C1 segment of cervical spinal cord (tissue), 14 donors: ENCODE measurements around the gene MLKL.
"Not testable (repeated sequence)": the region's sequence is repeated elsewhere in the genome, so short reads cannot be mapped to it uniquely, and the experiment has no call there.

Source experiments
- DNase-seq, 14 donors: peaks; one replicate each; lab custom pipeline; 2025; lab: John Stamatoyannopoulos, UW

The MLKL gene

DNA sequence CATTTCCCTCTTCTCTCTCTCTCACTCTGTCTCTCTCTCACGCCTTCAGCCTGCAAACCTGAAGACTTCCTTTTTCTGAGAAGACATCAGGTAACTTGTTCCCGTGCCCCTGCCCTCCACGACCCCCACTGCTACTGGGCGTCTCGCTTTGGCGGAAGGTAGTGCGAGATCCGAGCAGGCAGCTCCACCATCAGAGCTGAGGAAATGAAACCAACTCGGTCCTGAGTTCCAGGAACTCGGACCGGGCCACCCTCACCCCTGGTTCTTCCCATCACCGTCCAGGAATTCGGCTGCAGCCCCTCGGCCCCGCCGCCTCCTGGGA lies 585 bp downstream of the MLKL start:
- peak in 1 of 14 donors; percentile 42 for DNase-seq

DNA sequence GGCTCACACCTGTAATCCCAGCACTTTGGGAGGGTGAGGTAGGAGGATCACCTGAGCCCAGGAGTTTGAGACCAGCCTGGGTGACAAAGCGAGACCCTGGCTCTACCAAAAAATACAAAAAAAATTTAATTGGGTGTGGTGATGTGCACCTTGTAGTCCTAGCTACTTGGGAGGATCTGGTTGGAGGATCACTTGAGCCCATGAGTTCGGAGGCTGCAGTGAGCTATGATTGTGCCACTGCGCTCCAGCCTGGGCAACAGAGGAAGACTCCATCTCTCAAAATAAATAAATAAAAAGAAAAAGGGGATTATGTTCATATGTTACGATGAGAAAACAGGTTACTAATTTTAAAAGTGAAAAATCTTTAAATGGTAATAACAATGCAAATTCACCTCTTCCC lies 996 bp downstream of the MLKL start:
- DNase-seq, result no peak

DNA sequence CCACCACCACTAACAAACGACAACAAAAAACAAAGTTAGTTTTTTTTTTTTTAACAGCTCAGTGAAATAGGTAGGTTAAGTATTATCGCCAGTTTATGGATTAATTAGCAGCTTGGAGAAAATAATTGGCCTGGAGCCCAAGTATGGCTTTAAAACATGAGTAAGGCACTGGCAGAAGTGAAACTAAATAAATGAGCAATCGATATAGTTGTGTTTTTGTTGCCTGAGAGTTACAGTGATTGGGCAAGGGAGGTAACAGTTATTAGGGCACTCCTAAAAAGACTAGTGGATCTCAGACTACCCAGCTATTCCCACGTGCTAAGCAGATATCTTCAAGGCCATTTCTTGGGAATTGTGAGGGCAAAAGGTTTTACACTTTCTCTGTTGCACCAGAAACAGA lies 2.4 kb downstream of the MLKL start:
- no peak for DNase-seq

DNA sequence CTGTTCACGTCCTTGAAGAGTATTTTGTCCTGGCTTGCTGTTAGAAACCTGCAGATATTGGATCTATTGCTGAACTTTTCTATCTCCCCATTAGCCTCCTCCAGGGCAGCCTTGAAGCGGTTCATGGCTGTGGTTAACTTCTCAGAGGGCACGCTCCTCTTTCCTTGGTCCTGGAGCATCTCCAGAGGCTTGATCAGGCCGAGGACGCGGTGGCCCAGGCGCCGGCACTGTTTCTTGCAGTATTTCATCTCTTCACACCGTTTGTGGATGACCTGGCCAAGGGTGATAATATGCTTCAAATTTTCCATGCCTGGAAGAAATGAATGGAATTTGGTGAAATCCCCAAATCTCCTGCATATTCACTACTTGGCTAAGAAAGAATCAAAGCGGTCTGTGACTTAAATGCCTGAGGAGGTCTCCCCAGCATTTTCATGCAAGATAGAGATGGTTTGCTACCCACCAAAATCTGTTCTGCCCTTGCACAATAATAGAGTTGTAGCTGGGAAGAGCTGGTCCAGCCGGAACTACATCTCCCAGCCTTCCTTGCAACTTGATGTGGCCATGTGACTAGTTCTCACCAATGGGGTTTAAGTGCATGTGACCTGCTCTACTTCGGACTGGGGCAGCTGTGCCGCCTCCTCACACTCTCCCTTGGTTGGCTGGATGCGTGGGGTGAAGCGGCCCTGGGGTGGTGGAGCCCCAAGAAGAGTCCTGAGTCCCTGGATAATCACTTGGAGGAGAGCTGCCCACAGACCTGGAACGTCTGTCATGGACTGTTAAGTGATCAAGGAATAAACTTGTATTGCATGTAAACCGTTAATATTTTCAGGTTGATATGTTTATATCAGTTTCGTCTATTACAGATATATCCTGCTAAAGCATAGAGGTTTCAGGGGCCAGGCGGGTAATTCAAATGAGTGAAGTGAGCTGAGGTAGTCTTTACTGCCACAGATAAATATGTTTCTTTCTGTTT lies 4.9 kb downstream of the MLKL start:
- DNase-seq, result peak in 12 of 14 donors; percentile 36 to 82 (median 72)

DNA sequence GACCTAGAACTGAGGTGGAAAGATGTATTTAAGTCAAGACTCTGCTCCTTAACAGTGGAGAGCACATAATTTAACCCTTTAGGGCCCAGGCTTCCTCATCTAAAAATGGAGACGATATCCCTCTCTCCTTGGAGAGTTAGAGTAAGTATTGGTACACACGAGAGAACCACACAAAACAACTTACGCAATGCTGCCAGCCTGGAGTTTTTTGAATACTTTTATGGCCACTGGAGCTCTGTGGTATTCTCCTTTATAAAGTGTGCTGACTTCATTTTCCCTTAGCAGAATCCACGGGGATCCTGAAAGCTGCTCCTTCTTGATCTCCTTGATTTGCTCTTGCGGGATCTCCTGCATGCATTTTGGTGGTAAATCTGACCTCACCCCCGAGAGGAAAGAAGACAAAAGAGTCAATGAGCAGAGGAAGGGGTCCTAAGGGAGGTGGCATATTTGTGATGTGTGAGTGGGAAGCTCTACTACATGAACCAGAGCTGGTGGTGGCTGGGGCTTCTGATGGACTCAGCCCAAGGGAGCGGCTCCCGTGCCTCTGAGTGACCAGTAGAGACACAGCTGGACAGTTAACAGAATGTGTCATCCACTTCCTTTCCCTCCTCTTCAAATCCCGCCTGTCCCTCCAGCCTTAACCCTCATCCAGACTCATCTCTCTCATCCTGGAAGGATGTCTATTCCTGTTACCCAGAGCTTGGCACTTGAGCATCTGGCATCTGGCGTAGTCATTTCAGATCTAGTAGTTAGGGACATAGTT lies 9.4 kb downstream of the MLKL start:
- no peak for DNase-seq

DNA sequence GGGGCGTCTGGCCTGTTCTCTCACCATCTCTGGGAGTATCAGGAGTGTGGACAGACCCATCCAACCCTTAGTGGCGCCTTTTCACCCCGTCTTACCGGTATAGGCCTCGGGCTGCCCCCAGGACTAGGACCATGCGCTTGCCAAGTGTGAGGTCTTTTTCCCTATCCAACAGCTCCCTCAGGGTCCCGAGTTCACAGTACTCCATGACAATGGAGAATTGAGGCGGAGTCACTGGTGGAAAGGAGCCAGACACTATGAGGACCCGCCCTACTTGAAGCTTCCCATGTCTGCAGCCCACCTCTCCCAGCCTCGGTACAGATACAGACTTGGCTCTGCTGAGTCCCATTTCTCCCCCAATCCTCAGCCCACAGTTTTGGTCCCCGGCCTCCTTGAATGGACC lies 18.1 kb downstream of the MLKL start:
- DNase-seq, result no peak

DNA sequence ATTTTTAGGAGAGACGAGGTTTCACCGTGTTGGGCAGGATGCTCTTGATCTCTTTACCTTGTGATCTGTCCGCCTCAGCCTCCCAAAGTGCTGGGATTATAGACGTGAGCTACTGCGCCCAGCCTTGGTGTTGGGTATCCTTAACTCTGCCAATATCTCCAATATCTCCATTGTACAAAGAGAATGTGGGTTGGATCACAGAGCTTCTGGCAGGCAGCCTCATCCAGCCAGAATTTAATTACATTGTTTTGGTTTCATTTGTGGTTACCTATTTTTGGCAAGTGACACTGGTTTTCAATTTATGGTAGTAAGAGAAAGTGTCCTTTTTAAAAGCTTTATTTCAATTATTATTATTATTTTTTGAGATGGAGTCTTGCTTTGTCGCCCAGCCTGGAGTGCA lies 20.0 kb downstream of the MLKL start:
- DNase-seq, result no peak

DNA sequence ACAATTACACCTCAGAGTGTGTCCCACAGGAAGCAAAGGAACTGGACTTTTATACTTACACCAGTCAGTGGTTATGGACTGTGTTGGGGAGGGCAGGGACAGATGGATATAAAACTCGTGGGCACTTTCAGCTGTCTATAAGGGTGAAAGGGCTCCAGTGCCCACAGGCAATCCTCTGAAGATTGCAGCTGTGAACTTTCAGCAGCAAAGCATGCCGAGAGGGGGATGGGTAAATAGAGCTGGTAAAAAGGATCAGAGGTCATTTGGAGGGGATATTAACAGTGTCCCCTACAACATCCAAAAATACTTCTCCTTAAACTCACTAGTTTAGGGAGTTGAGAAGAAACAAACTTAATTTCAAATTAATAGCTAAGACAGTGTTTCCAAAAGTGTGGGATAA lies 20.7 kb downstream of the MLKL start:
- no peak for DNase-seq

DNA sequence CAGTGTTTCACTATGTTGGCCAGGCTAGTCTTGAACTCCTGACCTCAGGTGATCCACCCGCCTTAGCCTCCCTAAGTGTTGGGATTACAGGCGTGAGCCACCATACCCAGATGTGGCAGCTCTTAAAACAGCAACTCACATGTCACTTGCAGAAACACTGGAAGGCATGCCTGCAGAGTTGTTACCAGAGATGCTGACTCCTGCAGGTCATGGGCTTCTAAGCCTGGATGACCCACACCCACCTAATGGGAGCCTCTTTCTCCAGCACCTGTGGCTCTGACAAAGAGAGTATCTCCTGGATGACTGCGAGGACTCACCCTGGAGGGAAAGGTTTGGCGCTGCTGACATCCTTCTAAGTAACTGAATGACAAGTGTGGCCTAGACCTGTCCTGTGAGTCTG lies 22.8 kb downstream of the MLKL start:
- DNase-seq, result no peak

DNA sequence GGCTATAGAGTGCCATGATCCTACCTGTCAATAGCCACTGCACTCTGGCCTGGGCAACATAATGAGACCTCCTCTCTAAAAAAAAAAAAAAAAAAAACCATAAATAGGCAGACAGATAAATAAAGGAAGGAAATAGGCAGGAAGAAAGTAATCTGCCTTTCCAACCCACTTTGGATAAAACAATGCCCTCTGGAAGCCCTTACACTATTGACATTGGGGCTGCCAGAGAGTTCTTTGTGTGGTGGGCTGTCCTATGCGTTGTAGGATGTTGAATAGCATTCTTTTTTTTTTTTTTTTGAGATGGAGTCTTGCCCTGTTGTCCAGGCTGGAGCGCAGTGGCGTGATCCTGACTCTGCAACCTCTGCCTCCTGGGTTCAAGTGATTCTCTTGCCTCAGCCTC lies 26.8 kb downstream of the MLKL start:
- DNase-seq, result no peak

DNA sequence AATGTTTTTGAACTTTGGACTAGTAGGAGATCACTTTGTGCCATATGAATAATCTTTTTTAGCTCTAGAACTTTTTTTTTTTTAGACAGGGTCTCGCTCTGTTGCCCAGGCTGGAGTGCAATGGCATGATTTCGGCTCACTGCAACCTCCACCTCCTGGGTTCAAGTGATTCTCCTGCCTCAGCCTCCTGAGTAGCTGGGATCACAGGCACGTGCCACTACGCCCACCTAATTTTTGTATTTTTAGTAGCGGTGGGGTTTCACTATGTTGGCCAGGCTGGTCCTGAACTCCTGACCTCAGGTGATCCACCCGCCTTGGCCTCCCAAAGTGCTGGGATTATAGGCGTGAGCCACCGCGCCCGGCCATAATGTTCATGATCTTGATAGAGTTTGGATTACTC lies 31.8 kb downstream of the MLKL start:
- not testable (repeated sequence) for DNase-seq

DNA sequence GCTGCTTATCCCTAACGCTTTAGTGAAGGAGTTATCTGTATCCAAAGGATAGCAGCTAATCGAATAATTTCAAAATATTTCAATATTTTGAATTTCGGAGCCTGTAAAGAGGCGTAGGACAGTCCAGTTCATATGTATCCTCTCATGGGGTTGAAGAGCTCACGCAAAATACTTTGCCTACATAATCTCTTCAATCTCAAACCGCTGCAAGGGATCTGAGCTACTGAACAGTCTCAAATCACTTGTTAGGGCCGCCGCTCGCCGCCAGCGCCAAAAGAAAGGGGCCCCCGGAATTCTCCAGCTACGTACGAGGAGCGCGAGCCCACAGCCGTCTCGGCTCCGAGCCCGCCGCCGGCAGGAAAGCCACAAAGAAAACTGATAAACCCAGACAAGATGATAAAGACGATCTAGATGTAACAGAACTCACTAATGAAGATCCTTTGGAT lies 33.4 kb downstream of the MLKL start:
- DNase-seq, result peak in 7 of 14 donors; percentile 2 to 43 (median 14)

DNA sequence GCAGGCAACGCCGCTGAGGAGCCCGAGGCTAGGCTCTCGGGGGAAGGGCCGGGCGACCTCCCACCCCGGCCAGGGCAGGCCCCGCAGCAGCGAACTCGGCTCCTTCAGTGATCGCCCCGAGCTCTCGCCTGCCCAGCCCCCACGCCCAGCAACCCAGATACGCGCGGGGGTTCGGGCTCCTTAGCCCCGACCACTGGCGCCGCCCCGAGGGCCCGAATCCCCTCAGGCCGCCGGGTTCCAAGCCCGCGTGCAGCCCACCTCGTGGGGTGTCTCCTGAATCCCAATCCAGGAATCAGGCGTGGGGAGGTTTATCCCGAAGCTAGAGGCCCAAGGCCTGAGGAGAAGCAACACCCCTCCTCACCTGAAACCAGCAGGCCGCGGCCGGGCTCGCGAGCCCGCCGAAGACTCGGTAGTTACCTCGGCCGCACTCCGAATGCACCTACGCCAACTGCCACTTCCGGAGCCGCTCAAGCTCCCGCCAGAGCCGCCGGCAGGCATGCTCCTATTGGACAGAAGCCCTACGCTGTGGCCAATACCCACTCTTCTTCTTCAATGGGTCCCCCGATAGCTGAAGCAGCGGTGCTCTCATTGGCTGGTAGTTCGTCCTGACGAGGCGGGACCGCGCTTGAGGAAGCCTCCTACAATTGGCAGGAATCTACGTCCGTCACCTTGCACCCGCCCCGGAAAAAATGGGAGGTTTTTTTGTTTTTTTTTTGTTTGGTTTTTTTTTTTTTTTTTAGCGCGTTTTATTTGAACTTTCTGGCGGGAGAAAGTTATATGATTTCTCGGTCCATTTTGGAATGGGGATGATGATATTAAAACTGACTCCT lies 34.0 kb downstream of the MLKL start, which contains the start of gene RFWD3:
RFWD3 (minus strand) TSS at position 453 of the 830 bp plus-strand sequence. CDS start 5,428 bp downstream, outside the sequence.
- DNase-seq, result peak; percentile 77 to 98 (median 94)

DNA sequence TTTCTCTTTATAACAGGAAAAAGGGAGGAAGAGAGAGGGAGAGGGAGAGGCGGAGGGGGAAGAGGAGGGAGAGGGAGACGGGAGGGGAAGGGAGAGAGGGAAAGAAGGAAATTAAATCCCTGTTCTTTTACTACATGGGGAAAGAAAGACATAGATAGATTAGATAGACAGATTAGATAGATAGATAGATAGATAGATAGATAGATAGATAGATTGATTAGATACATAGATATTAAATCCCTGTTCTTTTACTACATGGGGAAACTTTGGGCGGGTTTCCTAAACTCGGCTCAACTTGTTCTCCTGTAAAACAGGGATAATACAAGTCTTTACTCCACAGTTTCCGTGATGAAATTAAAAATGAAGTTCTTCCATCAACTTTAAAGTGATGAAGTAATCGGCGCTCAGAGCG lies 34.6 kb downstream of the MLKL start:
- no peak for DNase-seq

DNA sequence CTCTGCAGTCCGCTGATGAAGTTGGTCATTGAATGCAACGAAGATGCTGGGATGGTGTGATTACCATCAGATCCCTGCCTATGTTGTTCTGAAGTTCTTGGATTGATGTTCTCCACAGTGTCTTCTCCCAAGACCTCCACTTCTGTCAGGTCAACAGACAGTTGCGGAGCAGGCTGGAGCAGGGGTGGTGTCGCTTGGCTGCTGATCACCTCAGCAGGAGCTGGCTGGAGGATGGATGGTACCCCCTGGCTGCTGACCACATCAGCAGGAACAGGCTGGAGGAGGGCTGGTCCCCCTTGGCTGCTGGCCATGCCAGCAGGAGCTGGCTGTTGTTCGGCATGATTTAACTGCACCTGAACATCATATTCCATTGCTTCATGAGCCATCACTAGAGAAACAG lies 39.6 kb downstream of the MLKL start:
- DNase-seq, result no peak

DNA sequence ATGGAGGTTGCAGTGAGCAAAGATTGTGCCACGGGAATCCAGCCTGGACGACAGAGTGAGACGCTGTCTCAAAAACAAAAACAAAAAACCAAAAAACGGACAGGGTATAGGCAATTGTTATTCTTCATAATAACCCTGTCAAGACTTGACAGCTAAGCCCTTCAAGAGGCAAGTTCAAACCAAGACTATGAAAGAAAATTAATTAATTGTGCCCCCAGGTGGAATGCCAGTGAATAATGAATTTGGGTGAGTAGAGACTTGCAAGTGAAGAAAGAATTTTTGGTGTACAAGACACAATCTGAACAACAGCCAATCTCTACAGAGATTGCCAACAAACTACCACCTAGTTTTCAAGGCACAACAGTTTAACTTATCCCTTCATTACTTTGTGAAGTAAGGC lies 40.3 kb downstream of the MLKL start:
- no peak for DNase-seq

DNA sequence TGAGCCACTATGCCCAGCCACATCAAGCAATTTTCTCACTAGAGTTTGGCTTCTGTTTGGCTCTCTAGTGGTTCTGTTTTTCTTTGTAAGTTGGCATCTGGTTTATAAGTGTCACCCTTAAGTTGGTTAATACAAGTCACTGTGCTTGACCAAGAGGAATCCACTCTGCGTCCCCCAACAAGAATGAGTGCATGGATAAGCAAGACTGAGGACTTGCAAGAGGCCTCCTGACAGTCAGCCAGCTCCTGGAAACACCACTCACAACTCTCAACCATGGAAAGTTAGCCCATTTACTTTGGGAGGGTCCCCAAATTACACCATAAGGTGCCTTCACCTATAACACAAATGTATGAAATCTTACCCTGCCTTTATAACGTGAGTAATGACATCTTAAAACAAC lies 41.6 kb downstream of the MLKL start:
- DNase-seq, result no peak

DNA sequence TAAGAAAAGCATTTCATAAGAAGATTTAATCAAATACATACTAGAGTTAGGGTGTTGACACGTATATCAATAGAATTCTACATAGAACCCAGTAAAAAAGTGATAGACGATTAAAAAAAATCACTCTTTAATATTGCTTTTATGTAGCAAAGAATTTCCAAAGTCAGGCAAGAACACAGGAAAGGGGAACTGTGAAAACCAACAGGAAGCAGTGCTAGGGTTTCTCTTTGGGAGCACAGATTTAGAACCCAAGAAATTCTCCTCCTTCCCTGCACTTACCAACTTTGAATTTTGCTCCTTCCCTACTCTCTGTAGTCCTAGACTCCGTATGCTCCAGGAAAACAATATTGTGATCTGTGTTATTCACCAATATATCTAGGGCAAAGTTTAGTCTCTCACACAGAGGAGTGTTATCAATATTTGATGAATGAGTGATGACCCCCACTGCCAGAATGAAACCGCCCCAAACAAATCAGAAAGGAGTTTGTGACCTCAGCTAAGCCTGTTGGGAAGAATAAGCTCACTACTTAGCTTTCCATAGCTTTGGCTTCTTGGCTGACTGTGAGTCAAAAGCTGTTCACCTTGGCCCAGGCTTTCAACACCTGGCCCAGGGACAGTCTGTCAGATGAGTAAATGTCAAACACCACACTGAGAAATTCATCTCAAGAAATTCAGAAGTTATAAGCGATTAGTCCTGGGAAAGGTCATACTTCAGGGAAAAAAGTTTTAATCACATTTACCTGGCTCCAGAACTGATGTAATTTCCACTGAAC lies 42.6 kb downstream of the MLKL start:
- DNase-seq, result no peak

DNA sequence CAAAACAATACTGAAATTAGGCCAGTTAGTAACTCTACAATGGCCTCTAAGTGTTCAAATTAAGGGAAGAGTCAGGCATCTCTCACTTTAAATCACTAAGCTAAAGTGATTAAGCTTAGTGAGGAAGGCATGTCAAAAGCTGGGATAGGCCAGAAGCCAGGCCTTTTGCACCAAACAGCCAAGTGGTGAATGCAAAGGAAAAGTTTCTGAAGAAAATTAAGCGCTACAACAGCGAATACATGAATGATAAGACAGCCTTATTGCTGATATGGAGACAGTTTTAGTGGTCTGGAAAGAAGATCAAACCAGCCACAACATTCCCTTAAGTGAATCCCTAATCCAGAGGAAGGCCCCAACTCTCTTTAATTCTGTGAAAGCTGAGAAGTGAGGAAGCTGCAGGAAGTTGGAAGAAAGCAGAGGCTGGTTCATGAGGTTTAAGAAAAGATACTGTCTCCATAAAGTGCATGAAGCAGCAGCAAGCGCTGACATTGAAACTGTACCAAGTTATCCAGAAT lies 46.1 kb downstream of the MLKL start:
- DNase-seq, result no peak

DNA sequence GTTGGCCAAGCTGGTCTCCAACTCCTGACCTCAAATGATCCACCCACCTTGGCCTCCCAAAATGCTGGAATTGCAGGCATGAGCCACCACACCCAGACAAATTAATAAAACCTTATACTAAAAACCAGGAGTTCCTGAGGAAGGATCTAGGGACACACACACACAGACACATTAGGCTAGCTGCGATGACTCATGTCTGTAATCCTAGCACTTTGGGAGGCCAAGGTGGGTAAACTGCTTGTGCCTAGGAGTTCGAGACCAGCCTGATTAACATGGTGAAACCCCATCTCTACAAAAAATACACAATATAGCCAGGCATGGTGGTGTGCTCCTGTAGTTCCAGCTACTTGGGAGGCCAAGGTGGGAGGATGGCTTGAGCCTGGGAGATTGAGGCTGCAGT lies 47.8 kb downstream of the MLKL start:
- not testable (repeated sequence) for DNase-seq

DNA sequence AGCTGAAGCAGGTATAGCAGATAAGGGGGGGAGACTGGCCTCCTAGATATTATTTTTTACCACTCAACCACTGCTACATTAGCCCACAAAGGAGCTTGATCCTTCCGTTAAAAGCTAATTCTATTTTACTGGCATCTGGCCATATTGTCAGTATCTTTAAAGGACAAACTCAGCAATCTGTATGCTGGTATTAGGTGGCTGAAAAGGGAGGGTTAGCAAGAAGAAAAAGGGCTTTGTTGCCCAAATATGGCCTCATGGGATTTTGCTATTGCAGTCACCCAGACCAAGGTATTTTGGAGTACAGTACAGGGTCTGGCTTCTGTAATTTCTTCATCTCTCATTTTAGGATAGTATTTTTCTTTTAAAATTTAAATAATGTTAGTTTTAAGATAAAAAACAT lies 48.4 kb downstream of the MLKL start:
- peak in 1 of 14 donors; percentile 1 for DNase-seq
